HG03139 (cell line): ENCODE measurements around the gene ITM2B.
A peak's percentile ranks its signal among the peaks of the same experiment; 100 is the strongest.
"Not testable (repeated sequence)": the region's sequence is repeated elsewhere in the genome, so short reads cannot be mapped to it uniquely, and the experiment has no call there.

Source experiments
- ATAC-seq: cut with Tn5 transposase; IDR thresholded peaks from one replicate; pipeline ENCODE4 v1.9.1; 2021; ENCODE audit not compliant: unreplicated experiment

ITM2B gene

DNA sequence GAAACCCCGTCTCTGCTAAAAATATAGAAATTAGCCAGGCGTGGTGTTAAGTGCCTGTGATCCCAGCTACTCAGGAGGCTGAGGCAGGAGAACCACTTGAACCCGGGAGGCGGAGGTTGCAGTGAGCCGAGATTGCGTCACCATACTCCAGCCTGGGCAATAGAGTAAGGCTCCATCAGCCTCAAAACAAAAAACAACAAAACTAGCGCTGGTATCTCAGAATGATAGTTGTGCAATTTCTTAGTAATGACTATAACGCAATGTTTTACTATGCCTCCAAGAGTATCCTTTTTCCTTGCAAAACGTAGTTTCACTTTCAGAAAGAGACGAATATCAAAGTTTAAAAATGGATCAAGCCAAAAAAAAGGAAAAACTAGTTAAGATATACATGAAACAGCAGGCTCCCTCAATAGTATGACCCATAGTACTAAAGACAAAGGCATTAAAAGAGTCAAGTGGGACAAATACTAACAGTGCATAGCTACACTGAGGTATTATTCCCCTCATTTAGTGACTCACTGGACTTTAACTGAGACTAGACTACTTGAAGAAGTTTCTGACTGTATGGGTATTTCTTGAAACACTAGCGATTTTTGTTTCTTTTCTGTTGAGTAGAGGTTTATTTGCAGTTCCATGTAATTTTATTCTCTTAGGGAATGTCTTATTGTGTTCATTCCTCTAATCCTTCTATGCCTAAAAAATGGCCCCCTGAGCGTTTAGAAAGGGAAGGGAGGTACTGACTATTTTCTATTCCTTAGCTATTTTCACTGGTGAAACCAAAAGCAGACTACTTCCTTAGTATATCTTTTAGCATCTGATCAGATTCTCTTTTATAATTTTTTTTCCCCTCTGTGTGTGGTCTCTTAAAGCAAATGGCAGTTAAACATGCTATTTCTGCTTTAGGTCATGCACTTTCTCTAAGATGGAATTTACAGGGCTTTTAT lies 10.4 kb upstream of the ITM2B start:
- ATAC-seq = no peak

DNA sequence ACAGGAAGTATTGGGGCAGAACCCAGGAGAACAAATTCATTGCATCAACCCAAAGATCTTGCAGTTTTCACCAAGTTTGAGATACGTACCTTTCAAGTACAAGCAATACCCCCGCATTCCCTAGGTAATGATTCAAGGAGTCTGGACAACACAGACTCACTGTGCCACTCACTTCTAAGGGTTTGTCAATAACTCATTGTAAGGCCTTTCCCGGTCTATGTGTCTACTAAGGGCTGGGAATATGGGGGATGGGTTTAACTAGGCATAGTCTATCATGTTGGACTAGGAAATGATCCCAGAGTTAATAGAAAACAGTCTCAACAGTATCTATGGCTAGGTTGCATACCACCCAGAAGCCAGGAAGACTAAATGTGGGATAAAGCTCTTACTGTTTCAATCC lies 8.3 kb upstream of the ITM2B start:
- no peak for ATAC-seq

DNA sequence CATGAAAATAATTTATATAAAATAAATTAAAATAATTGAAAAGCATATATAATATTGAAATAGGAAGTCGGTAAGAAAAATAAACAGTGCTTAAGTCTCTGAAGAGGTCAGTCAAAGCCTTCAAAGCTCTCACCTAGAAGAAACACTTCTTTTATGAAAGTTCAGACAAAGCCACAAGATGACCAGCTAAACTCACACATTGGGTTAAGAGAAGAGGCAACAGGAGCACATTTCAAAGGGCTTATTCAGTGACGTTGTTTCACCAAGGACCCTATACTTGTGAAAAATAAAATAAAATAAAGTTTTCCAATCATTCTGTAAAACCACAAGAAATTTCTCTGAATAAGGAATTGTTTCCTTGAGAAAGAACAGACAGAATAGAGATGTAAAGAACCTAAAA lies 2.5 kb upstream of the ITM2B start:
- ATAC-seq = no peak

DNA sequence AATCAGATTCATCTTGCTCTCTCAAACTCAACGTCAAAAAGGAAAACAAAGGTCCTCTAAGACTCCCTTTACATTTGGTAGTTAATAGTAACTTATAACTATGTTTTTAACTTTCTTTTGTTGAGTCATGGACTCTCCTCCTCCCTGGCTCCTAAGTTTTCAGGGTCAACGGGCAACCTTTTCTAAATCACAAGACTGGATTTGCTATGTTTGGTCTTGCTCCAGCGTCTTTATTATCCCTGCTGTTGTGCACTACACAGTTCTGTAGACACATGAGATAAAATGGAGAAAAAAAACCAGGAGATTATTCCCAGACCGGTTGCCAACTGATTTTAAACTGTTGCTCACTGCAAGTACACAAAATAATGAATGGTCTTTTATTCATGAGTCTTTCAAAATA lies 1.9 kb upstream of the ITM2B start:
- ATAC-seq = no peak

DNA sequence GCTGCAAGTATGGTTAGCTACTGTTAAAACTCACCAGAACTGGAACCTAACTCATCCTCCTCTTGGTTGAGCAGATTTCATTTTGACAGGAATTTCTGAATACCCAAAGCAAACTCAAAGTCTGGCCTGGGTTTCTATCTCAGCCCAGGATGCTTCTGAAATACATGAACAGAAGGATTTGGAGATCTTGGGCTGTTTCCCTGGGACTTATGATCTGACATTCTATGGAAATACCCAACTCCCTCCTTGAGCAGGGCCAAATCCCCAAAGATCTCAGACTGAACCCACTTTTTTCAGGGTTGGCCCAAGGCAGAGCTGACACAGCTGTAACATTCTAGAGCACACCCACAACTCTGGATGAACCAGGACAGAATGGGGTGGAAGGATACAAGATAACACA lies 1.1 kb upstream of the ITM2B start:
- ATAC-seq = no peak

DNA sequence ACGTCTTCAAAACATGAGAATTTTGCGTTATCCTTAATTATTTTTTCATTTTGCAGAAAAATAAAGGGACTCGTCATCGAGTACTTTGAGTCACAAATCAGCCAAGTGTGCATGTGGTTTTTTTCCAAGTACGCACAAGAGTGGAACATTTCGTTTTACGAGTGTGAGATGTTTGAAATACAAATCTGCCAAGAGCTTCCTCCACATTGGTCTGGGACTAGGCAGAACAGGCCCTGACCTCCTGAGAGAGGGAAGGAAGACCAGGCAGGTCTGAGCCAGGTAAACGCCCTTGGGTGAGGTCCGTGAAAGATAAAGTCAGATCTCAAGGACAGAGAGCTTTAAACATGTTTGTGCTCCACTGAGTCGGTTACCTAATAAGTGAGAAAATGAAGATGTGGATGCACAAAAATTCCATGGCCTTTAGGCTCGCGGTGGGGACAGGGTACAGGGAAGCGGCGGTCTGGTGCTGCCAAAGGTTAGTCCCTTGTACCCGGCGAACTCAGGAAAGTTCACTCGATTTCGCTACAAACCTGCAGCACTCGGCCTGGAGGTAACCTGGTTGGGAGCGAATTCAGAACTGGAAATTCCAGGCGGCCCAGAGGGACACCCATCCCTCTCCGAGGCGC lies 473 bp upstream of the ITM2B start:
- ATAC-seq = no peak

DNA sequence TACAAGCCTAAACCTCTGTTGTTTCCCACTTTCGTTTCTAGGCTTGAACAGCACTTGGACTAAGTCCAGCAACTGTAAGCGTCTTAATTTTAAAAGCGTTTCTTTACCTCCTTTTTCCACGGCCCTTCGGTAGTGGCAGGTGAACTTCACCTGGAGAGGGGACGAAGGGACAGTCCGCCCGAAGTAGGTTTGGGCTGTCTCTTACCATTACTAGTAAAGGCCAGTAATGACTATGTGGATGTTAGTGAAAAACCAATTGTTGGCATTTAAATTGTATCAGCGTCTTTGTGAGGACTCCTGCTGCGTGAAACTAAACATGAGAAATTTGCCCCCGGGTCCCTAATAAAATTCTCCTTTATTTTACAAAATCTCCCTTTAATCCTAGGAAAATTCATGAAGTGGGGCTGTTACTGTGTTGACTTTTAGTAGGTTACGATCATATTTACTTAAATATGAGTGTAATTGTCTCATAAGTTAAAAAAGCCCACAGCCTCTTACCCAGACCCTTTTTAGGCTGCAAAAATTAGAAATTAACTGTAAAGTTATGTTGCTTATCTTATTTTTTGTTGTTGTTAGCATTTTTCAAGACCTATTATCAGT lies 983 bp downstream of the ITM2B start:
- ATAC-seq = peak; percentile 17

DNA sequence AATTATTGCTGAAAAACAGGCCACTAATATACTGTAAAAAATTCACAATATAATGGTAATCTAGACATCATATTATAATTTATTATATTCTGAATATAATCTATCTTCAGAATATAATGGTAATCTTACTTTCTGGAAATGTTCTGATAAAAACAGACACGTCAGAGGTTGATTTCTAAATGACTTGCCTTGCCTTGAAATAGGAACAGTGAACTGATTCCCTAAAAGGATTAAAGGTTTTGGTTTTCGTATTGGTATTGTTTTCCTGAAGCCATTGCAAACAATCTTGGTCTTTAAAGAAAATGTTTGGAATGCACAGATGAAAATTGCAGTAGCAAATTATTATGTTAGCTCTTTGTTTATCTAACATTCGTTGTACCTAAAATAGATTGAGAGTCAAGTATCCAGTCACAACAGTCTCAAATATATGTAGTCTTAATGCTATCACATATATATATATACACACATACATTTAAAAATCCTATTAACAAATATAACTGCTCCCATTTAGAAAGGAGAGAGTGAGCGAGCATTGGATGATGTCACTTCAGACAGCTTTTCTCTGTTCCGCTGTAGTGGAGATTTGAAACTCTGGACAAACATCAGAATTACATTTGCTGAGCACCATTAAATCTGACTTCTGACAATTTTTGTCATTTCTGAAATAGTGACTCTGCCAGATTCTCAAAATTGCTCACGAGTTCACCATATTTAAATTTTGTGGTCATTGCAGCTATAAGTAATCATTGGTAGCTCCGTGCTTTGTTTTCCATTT lies 1.7 kb downstream of the ITM2B start:
- ATAC-seq = no peak

DNA sequence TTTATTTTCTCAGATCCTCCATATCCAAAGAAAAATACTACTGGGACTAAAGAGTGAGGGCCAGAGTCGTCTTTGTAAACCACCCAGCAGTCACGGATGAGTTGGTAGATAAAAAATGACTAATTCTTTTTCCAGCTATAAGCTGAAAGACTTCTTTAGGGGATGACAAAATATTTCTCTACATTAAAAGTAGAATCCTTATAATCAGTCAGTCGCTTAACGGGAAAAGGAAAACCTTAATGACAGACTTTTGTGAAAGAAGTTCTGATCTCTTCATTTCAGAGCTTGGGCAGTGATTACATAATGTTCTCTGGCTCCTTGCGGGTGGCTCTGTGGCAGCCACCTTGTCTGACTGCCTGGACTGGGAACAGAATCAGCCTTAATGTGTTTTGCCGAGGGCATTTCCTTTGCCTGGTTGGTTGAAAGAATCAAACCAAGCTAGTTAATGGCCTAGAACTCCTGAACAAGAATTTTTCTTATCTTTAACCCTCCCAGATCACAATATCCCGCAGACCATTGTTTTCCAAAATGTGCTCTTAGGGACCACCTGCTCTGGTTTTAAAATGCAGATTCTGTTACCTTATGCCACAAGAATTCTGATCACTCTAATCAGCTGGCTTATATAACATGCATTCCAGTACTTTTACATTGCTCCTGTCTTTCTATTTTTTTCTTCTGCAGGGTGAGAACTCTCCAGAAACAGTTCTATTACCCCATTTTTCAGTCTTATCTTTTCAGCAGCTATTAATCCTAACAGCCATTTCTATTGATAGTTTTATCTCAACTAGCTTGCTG lies 2.5 kb downstream of the ITM2B start:
- no peak for ATAC-seq

DNA sequence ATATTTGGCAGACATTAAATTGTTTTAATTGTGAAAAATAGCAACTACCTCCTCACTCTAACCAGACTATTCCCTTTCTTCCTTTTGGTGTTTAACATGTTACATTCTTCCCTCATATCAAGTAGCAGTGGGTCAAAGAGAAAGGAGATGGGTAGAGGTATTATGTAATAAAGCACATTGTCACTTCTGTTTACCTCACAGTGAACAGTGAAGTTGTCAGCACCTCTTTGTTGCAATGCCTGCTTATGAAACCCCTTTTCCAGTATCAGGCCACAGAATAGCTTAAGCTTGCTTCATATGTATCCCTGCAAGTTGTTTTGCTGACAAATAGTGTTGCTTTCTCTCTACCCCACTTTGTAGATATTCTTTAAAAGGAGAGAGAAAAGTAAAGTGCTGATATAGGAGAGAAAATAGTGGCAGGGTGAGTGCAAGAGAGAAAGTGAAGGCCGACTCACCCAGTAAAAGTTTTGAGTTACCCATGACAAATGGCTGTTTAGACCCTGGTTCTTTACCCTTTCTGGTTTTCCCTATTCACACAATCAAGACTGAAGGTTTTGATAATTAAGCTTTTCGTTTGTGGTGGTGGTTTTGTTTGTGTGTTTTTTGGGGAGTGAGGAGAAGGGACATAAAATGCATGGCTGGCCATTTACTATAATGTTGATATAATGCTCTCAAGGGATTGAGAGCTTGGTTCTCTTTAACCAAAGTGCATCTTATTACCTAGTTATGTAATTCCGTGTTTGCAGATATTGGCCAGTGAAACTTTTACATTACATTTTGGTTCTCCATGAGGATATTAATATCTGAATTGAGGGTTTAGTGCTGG lies 3.7 kb downstream of the ITM2B start:
- ATAC-seq = no peak

DNA sequence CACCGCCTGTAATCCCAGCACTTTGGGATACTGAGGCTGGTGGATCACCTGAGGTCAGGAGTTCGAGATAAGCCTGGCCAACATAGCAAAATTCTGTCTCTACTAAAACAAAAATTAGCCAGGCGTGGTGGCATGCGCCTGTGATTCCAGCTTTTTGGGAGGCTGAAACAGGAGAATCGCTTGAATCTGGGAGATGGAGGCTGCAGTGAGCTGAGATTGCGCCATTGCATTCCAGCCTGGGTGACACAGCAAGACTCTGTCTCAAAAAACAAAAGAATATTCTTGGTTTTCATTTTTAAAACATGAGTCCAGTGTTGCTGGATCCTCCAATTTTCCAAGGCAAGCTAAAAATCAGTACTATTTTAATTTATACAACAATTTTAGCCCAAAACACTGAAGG lies 6.4 kb downstream of the ITM2B start:
- not testable (repeated sequence) for ATAC-seq

DNA sequence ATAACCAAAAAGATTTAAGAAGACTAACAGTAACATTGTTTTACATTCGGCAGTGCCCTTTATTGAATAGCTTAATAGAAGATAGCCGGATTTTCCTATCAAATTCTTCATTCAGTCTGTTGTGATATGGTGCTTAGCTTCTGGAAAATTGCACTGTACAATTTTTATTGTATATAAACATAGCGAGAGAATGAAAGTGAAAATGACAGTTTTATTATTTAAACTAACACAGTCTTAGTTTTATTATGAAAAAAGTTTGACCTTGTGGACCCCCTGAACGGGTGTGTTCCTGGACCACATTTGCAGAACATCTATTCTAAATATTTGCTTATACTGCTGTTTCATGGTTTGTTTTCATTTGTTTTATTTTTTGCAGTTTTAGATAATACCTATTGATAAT lies 8.6 kb downstream of the ITM2B start:
- ATAC-seq = no peak

DNA sequence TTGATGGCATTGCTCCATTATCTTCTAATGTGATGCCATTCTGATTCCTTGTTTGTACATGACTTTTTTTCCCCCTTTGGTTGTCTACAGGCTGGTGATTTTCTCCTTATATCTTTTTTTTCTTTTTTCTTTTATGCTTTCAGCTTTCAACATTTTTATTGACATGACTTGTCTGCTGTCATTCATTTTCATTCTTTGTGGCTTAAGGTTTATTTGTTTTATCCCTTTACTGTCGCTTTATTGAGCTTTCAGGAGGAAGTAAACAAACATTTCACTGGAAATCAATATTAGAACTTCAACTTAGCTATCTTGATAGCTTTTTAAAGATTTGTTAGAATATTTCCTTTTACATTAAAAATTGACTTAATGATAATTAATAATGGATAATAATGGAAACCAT lies 9.7 kb downstream of the ITM2B start:
- ATAC-seq = no peak

DNA sequence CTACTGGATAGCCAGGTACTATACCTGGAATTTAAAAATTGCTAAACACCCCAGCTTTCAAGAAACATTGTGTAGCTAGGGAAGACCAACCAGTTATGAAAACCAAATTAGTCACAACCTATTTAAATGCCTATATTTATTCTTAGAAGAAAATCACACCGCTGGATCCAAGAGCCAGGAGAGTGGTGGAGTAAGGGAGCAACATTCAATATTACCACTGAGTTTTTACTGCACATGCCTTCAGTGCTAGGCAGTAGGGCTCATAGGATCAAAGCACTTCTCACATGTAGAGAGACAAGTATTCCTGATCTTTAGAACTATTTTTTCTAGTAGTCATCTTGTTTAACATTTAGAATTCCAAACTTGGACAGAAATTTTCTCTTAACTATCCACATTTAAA lies 11.2 kb downstream of the ITM2B start:
- ATAC-seq = no peak

DNA sequence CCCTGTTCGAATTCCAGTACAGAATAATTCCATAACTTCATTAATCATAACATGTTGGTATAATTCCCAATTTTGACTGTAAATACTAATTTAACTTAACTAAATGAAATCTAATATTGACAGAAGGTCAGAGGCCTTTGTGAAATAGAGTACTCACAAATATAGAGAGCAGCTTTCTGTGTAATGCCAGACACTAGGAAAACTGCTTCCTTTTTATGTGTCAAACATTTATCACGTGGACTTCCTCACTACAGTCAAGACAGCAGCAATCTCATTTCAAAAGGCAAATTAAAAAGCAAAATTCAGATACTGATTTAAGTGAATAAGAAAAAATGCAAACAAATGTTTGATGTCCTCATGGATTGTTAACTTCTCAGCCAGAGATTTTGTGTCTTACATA lies 13.1 kb downstream of the ITM2B start:
- no peak for ATAC-seq

DNA sequence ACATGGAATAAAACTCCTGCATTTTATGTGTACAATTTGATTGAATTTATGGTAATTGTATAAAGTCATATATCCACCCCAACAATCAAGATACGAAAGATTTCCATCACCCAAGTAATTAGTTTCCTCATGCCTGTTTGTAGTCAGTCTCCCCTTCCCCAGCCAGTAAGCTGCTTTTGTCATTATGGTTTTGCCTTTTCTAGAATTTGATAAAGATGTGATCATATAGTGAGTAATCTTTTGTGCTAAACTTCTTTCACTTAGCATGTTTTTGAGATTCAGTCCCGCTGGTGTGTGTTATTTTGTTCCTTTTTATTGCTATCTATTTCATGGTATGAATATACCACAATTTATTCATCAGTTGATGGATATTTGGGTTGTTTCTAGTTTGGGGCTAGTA lies 16.0 kb downstream of the ITM2B start:
- no peak for ATAC-seq

DNA sequence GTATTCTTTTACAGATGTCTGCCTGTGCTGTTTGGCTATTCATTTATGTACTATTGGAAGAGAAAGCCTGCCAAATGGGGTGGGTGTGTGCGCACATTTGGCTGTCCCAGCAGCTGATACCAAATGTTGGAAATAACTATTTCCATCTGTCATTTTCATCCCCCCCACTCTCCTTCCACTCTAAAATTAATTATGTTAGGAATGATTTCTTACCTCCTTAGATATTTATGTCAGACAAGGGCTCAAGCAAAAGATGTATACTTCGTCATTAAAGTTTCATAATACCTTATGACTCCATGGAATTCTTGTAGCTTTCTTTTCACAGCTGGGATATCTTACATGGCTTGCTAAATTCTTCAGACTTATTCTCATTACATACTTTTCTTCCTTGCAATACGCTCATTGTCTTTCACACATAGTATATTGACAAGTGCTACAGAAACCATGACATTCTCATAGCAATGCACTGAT lies 18.6 kb downstream of the ITM2B start:
- no peak for ATAC-seq

DNA sequence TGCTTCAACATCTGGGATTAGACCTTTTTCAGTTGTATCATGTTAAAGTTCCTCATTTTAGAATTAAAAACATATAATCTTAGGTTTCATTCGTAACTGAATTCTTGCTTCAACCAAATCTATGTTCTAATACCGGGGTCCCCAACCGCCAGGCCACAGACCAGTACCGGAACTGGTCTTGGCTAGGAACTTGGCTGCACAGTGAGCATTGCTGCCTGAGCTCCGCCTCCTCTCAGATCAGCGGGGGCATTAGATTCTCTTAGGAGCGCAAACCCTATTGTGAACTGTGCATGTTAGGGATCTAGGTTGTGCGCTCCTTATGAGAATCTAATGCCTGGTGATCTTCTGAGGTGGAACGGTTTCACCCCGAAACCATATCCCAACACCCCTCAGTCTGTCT lies 19.2 kb downstream of the ITM2B start:
- ATAC-seq = no peak

DNA sequence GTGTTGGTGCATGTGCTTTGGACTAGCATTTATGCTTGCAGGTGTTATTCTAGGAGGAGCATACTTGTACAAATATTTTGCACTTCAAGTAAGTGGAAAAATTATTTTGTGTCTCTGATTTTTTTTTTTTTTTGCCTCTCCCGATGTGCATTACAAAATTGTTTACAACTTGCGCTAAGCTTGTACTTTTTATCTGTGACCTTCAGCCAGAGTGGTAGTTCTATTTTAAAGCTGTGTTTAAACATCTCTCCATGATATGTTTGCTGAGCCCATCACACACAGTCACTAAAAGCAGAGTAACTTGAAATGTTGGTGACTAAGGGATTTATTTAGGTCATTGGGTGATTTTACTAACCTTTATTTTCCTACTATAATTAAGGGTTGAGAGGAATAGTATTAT lies 20.8 kb downstream of the ITM2B start:
- ATAC-seq = no peak

DNA sequence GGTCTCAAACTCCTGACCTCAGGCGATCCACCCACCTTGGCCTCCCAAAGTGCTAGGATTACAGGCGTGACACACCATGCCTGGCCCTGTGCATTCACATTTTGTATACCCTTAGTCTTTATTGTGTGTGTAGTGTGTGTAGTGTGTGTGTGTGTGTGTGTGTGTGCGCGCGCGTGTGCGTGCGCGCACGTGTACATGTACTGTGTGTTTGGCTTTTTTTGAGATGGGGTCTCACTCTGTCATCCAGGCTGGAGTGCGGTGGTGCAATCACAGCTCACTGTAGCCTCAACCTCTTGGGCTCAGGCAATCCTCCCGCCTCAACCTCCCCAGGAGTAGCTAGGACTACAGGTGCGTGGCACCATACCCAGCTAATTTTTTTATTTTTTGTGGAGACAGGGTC lies 22.1 kb downstream of the ITM2B start:
- no peak for ATAC-seq
